Astrocyte (in vitro differentiated cells and primary cell): ENCODE measurements around the gene ESRRA. TPM values are rescaled to one million over a fixed set of nuclear protein-coding genes. Genes with fewer than 3 reads are reported as not detected.

Experiments
- DNase-seq: peaks from one replicate; pipeline ENCODE4 v3.0.0-alpha.2; 2010; ENCODE audit warnings: low read depth
- FAIRE-seq: peaks from 2 replicates; lab custom pipeline; 2011; peaks lifted over from hg19 to GRCh38; lab: Jason Lieb, UNC
- H2AFZ ChIP-seq: 2 replicates; pipeline ENCODE4 v1.6.0; 2012; ENCODE audit warnings: low read depth, low read length, inconsistent platforms
- H3K27ac ChIP-seq: 2 replicates; pipeline ENCODE4 v1.5.1; 2011; ENCODE audit warnings: low read depth, low read length, inconsistent platforms
- H3K27me3 ChIP-seq: 2 replicates; pipeline ENCODE4 v1.6.0; 2011; ENCODE audit warnings: low read length, inconsistent platforms; ENCODE audit not compliant: insufficient read depth
- H3K36me3 ChIP-seq: 2 replicates; pipeline ENCODE4 v1.5.1; 2011; ENCODE audit warnings: low read length, inconsistent platforms; ENCODE audit not compliant: insufficient read depth
- H3K4me1 ChIP-seq: 2 replicates; pipeline ENCODE4 v1.5.1; 2011; ENCODE audit warnings: low read length, inconsistent platforms; ENCODE audit not compliant: insufficient read depth
- H3K4me2 ChIP-seq: 2 replicates; pipeline ENCODE4 v1.6.0; 2012; ENCODE audit warnings: low read length, inconsistent platforms
- H3K4me3 ChIP-seq: 2 replicates; pipeline ENCODE4 v1.5.1; 2011; ENCODE audit warnings: low read depth, mild to moderate bottlenecking, low read length, inconsistent platforms; ENCODE audit not compliant: insufficient read depth
- H3K79me2 ChIP-seq: 2 replicates; pipeline ENCODE4 v1.6.0; 2012; ENCODE audit warnings: mild to moderate bottlenecking, low read length, inconsistent platforms; ENCODE audit not compliant: insufficient read depth
- H3K9ac ChIP-seq: 2 replicates; pipeline ENCODE4 v1.6.0; 2012; ENCODE audit warnings: mild to moderate bottlenecking, low read length, inconsistent platforms
- H3K9me3 ChIP-seq: 2 replicates; pipeline ENCODE4 v1.5.1; 2012; ENCODE audit warnings: low read depth, mild to moderate bottlenecking, low read length, inconsistent platforms; ENCODE audit not compliant: insufficient read depth
- H4K20me1 ChIP-seq: 2 replicates; pipeline ENCODE4 v1.6.0; 2012; ENCODE audit warnings: low read length, inconsistent platforms; ENCODE audit not compliant: insufficient read depth
- H3K27ac Mint-ChIP-seq: one replicate; pipeline ENCODE4 v1.8.0; 2021; ENCODE audit warnings: mild to moderate bottlenecking, mixed read lengths; ENCODE audit not compliant: unreplicated experiment
- H3K27me3 Mint-ChIP-seq: one replicate; pipeline ENCODE4 v1.8.0; 2021; ENCODE audit warnings: low read depth, mixed read lengths; ENCODE audit not compliant: unreplicated experiment
- H3K36me3 Mint-ChIP-seq: one replicate; pipeline ENCODE4 v1.8.0; 2021; ENCODE audit warnings: low read depth, mixed read lengths; ENCODE audit not compliant: unreplicated experiment
- H3K4me1 Mint-ChIP-seq: one replicate; pipeline ENCODE4 v1.8.0; 2021; ENCODE audit warnings: low read depth, mixed read lengths; ENCODE audit not compliant: unreplicated experiment
- H3K4me3 Mint-ChIP-seq: one replicate; pipeline ENCODE4 v1.8.0; 2021; ENCODE audit warnings: mild to moderate bottlenecking, moderate library complexity, mixed read lengths; ENCODE audit not compliant: unreplicated experiment
- H3K9me3 Mint-ChIP-seq: one replicate; pipeline ENCODE4 v1.8.0; 2021; ENCODE audit warnings: mild to moderate bottlenecking, mixed read lengths; ENCODE audit not compliant: unreplicated experiment
- EZH2 ChIP-seq: IDR thresholded peaks from 2 replicates; pipeline ENCODE4 v1.6.1; 2012; ENCODE audit warnings: mild to moderate bottlenecking, low read length, inconsistent platforms; ENCODE audit not compliant: insufficient read depth
- total RNA-seq: library from RNA; stranded (reverse); gene quantifications from 2 replicates; pipeline ENCODE4 v1.2.1, GENCODE V29; 2021
- TF ChIP-seq, protein P1 (sequence below): IDR thresholded peaks from 2 replicates; pipeline ENCODE4 v1.5.1; 2011; ENCODE audit warnings: low read depth, mild to moderate bottlenecking, inconsistent platforms, low read length, moderate library complexity; ENCODE audit not compliant: insufficient read depth

Gene ESRRA
- total RNA-seq, 1 donor from 2014 or later = 26.3 TPM

DNA sequence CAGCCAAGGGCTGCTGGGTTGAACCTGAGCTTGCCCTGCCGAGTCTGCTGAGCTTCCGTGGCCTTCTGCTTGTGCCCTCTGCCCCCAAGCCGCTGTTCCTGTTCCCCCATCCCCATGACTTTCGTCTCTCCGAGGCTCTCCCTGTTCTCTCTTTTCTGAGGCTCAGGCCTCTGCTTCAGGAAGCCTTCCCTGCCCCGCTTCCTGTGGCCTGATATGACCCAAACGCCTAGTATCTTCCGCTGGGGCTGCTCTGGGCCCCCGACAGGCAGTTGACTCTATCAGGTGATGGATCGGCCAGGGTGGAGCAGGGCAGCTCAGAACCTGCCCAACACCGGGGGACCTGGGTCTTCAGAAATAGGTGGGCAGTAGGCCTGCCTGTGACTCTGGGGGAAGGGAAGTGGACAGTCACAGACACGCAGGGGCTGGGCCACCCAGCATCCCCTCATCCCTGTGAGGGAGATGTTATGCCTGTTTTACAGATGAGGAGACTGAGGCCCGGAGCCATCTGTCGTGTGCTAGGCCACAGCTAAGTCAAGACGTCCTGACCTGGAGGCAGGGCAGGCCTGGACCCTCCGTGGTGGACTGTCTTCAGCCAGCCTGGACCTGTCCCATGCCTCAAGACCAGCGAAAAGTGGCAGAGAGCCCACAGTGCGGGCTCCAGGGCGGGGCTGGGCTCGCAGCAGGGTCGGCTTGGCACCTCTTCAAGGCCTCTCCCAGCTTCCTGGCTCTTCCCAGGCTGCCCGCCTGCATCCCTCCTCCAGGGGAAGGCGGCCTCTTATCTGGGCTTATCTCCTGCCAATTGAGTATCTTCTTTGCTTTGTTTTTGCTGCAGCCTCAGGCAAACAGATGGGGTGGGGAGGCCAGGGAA is 37.1 kb upstream of the ESRRA start:
- peak overlapping the region; percentile 87 for H3K4me3 Mint-ChIP-seq
- Histone ChIP-seq H3K4me2 (peak overlapping the region; percentile 89), H2AFZ (no peak overlapping the region), H3K4me1 (peaks cover 36% of the 10 kb centered on the region), H3K27me3 (no peaks in the 10 kb centered on the region), H3K9ac (peak overlapping the region; percentile 81), H3K9me3 (no peaks in the 10 kb centered on the region), H4K20me1 (peaks cover 18% of the 10 kb centered on the region), H3K4me3 (no peak overlapping the region), H3K36me3 (peaks cover 8% of the 10 kb centered on the region), H3K79me2 (peaks cover 5% of the 10 kb centered on the region), H3K27ac (peak overlapping the region; percentile 80)
- H3K27ac Mint-ChIP-seq = peak overlapping the region; percentile 86
- H3K36me3 Mint-ChIP-seq = peaks cover 2% of the 10 kb centered on the region
- no peaks in the 10 kb centered on the region for H3K9me3 Mint-ChIP-seq
- H3K4me1 Mint-ChIP-seq = peaks cover 17% of the 10 kb centered on the region
- H3K27me3 Mint-ChIP-seq = no peaks in the 10 kb centered on the region
- DNase-seq = peak; percentile 46
- FAIRE-seq = no peak
- TF ChIP-seq, protein P1, sequence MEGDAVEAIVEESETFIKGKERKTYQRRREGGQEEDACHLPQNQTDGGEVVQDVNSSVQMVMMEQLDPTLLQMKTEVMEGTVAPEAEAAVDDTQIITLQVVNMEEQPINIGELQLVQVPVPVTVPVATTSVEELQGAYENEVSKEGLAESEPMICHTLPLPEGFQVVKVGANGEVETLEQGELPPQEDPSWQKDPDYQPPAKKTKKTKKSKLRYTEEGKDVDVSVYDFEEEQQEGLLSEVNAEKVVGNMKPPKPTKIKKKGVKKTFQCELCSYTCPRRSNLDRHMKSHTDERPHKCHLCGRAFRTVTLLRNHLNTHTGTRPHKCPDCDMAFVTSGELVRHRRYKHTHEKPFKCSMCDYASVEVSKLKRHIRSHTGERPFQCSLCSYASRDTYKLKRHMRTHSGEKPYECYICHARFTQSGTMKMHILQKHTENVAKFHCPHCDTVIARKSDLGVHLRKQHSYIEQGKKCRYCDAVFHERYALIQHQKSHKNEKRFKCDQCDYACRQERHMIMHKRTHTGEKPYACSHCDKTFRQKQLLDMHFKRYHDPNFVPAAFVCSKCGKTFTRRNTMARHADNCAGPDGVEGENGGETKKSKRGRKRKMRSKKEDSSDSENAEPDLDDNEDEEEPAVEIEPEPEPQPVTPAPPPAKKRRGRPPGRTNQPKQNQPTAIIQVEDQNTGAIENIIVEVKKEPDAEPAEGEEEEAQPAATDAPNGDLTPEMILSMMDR = no peak
- TF ChIP-seq EZH2 = no peak

DNA sequence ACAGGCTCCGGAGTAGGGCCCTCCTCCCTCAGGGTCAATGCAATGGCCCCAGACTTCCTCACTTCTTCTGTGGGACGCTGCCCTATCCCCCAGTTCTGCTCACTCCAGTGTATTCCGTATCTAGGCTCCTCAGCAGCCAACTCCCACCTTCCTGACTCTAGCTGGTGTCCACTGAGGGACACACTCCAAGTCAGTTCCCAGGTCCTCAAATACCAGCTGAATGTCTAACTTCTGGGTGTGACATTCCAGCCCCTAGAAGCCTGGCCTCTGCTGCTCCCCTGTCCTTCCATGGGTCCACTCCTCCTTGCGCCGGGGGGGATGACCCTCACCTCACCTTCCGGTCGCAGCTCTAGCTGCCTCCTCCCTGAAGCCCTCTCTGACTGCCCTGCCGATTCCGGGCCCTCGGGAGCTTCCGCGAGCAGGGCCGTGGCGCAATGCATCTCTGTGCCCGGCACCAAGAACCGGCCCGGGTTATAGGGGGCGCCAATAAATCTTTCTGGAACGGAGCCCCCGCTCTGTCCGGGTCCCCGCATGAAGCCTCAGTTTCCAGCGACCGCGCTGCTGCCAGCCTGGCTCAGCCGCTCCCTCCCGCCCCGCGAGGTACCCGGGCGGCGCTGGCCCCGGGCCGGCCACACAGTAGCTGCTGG is 36.3 kb upstream of the ESRRA start:
- Histone ChIP-seq H3K4me3 (peak overlapping the region; percentile 60), H3K4me1 (peaks cover 30% of the 10 kb centered on the region), H2AFZ (peak overlapping the region; percentile 67), H4K20me1 (peaks cover 14% of the 10 kb centered on the region), H3K9me3 (no peaks in the 10 kb centered on the region), H3K9ac (peak overlapping the region; percentile 81), H3K27me3 (no peaks in the 10 kb centered on the region), H3K79me2 (peaks cover 7% of the 10 kb centered on the region), H3K4me2 (peak overlapping the region; percentile 89), H3K27ac (peak overlapping the region; percentile 80), H3K36me3 (peaks cover 7% of the 10 kb centered on the region)
- TF ChIP-seq, protein P1 = no peak
- no peak for TF ChIP-seq EZH2
- peak overlapping the region; percentile 64 for H3K27ac Mint-ChIP-seq
- no peak for DNase-seq
- peak overlapping the region; percentile 87 for H3K4me3 Mint-ChIP-seq
- no peak for FAIRE-seq
- peaks cover 2% of the 10 kb centered on the region for H3K36me3 Mint-ChIP-seq
- H3K27me3 Mint-ChIP-seq = no peaks in the 10 kb centered on the region
- peaks cover 14% of the 10 kb centered on the region for H3K4me1 Mint-ChIP-seq
- no peaks in the 10 kb centered on the region for H3K9me3 Mint-ChIP-seq
